ENCODE results near the gene NIM1K.

Gene NIM1K

GRCh38 chr5:43150075-43150474 lies 42.0 kb upstream of the NIM1K start:
- no peak for DNase-seq
- peaks cover 28% of the 10 kb centered on the region for H3K36me3 ChIP-seq
- no peak for TF ChIP-seq CTCF (IDR thresholded peaks at IDR 0.05; ENCODE audit: low read depth, low read length)
- no peak overlapping the region for H3K4me3 ChIP-seq (ENCODE audit: low read depth, low read length)
- H3K9me3 ChIP-seq (ENCODE audit: severe bottlenecking) = no peaks in the 10 kb centered on the region
- peak overlapping the region; percentile 32; the same call in 1 of the 2 replicates for H3K27ac ChIP-seq
- H3K27me3 ChIP-seq (ENCODE audit: insufficient read depth, low read depth, severe bottlenecking) = no peaks in the 10 kb centered on the region

- peak; percentile 69 for DNase-seq
- TF ChIP-seq CTCF (IDR thresholded peaks at IDR 0.05; ENCODE audit: low read depth, low read length) = no peak
- Histone ChIP-seq H3K27ac (peak overlapping the region; percentile 32; the same call in 1 of the 2 replicates), H3K9me3 (ENCODE audit: severe bottlenecking) (no peaks in the 10 kb centered on the region), H3K36me3 (peaks cover 25% of the 10 kb centered on the region), H3K4me3 (ENCODE audit: low read depth, low read length) (no peak overlapping the region), H3K27me3 (ENCODE audit: insufficient read depth, low read depth, severe bottlenecking) (no peaks in the 10 kb centered on the region)
Measured at GRCh38 chr5:43150748-43151147, 41.3 kb upstream of the NIM1K start.

GRCh38 chr5:43152946-43153345 lies 39.1 kb upstream of the NIM1K start:
- no peaks in the 10 kb centered on the region for H3K9me3 ChIP-seq (ENCODE audit: severe bottlenecking)
- peaks cover 27% of the 10 kb centered on the region for H3K36me3 ChIP-seq
- DNase-seq = no peak
- no peak overlapping the region for H3K4me3 ChIP-seq (ENCODE audit: low read depth, low read length)
- no peak for TF ChIP-seq CTCF (IDR thresholded peaks at IDR 0.05; ENCODE audit: low read depth, low read length)
- H3K27ac ChIP-seq = no peak overlapping the region
- no peaks in the 10 kb centered on the region for H3K27me3 ChIP-seq (ENCODE audit: insufficient read depth, low read depth, severe bottlenecking)

- H3K36me3 ChIP-seq = peaks cover 22% of the 10 kb centered on the region
- TF ChIP-seq CTCF (IDR thresholded peaks at IDR 0.05; ENCODE audit: low read depth, low read length) = no peak
- DNase-seq = no peak
Measured at GRCh38 chr5:43154469-43154868, 37.6 kb upstream of the NIM1K start.

GRCh38 chr5:43155394-43156096 lies 36.5 kb upstream of the NIM1K start:
- H3K27ac ChIP-seq = no peak overlapping the region
- no peaks in the 10 kb centered on the region for H3K27me3 ChIP-seq (ENCODE audit: insufficient read depth, low read depth, severe bottlenecking)
- H3K9me3 ChIP-seq (ENCODE audit: severe bottlenecking) = no peaks in the 10 kb centered on the region
- no peak overlapping the region for H3K4me3 ChIP-seq (ENCODE audit: low read depth, low read length)
- DNase-seq = no peak
- peaks cover 22% of the 10 kb centered on the region for H3K36me3 ChIP-seq
- TF ChIP-seq CTCF (IDR thresholded peaks at IDR 0.05; ENCODE audit: low read depth, low read length) = no peak

More at GRCh38 chr5:43154469-43154868, 37.6 kb upstream of the NIM1K start:
- H3K27me3 ChIP-seq (ENCODE audit: insufficient read depth, low read depth, severe bottlenecking) = no peaks in the 10 kb centered on the region
- no peaks in the 10 kb centered on the region for H3K9me3 ChIP-seq (ENCODE audit: severe bottlenecking)
- H3K27ac ChIP-seq = no peak overlapping the region
- no peak overlapping the region for H3K4me3 ChIP-seq (ENCODE audit: low read depth, low read length)

- no peak for TF ChIP-seq CTCF (IDR thresholded peaks at IDR 0.05; ENCODE audit: low read depth, low read length)
- Histone ChIP-seq H3K9me3 (ENCODE audit: severe bottlenecking) (no peaks in the 10 kb centered on the region), H3K27ac (no peak overlapping the region), H3K27me3 (ENCODE audit: insufficient read depth, low read depth, severe bottlenecking) (no peaks in the 10 kb centered on the region), H3K36me3 (peaks cover 25% of the 10 kb centered on the region), H3K4me3 (ENCODE audit: low read depth, low read length) (no peak overlapping the region)
- DNase-seq = no peak
Measured at GRCh38 chr5:43156388-43156787, 35.6 kb upstream of the NIM1K start.

Data from WERI-Rb-1 (cell line).